ENCODE measurements around the gene GM2A.
"Not testable (repeated sequence)": the region's sequence is repeated elsewhere in the genome, so short reads cannot be mapped to it uniquely, and the experiment has no call there.

Gene GM2A

DNA sequence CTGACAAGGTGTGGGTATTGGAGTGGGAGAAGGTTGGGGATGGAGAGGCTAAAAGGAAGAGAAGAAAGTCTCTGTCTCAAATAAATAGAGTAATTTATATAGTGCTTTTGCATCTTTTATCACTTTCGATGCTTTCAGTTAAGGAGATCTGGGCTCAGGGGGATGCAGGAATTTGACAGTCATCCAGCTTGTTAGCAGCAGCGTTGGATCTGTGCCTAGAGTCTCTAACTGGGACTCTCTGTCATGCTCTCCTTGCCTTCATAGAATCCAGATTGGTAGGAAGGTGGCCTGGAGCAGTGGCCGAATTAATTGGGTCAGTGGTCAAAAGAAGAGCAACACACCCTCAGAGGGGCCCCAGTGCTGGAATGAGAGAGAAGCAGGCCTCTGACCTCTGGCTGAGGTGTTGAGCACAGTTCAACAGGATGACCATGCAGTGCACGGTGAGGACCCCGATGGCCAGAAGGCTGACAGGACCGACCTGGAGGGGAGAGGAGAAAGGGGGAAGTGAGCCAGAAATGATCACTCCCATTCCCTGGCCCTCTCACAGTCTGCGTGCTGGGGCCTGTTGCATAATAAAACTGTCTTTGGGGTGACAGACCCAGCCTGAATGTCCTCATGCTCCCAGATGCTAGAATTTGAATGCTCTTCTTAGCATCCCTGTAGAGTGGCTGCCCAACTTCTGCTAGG lies 42.9 kb downstream of the GM2A start:
- no peak for DNase-seq

DNA sequence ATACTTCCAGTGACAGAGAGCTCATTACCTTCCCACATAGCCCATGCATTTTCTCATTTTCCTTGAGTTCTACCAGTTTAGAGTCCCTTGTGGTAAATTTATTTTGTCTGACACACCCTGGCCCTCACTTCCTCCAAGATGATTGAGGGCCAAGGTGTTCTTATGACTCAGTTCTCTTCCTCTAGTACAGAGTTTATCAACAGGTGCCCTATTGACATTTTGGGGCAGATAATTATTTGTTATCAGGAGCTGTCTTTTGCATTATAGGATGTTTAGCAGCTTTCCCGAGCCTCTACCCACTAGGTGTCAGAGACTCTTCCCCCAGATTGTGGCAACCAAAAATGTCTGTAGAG lies 43.5 kb downstream of the GM2A start:
- DNase-seq: no peak

DNA sequence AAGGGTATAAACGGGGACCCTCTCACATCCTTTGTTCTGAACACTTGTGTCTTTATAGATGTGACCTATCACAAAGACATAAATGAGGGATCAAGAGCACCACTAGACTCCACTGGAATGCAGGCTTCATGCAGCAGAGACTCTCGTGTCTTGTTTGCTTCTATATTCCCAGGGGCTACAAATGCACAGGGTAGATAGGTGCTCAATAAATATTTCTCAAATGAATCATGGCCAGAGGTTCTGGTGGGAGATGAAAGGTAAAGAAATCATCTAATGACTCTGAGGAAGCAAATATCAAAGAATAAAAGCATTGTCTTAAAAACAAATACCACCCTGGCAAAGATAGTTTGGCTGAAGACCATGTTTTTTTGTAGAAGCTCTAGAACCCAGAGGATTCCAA lies 44.0 kb downstream of the GM2A start:
- no peak for DNase-seq

DNA sequence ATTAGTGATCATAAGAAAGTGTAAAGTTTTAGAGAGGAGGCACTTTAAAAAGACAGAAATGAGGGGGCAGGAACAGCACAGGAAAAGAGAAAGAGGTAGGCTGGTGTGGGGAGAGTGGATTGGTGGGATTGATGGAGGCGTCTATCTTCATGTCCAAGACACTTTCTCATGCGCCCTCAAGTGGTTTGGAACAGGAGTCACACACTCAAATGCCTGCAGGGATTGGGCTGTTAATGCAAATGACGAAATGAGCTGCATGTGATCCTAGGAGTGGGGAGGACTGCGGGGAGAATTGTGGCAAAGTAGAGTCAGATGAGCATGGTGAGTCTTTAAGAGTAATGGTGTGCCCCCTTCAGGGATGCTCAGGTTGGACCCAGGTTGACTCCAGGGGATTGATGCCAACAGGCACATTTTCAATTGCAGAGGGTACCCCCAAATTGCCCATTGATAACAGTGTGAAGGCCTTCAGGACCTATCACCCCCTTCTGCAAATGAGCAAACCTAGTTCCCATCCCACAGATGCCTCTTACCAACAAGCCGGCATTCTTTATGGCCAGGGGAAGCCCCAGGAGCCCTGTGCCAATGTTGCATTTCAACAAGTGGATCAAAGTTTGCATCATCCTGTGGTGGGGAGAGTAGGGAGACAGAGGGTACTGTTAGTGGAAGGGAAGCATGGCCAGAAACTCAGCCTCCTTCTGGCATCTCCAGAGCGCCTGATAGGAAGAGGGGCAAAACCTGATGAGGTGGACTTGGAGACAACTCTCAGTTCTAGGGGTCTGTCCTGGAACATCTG lies 45.3 kb downstream of the GM2A start:
- no peak for DNase-seq

DNA sequence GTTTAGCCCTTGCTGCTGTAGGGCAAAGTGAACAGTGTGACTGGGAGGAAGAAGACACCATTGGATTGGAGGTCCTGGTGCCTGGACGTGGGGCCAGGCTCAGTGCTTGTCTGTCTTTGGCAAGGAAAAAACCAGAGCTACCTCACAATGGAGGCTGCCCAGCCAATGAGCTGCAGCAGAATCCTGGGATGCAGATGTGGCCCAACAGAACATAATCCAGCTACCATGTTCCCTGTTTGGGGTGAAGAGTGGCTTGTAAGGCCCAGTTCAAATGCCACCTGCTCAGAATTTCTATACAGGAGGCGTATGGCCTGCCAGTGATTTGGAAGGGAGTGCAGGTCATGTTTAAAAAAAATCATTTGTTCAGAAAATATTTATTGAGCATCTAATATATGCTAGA lies 50.7 kb downstream of the GM2A start, which contains the start of gene SLC36A3:
SLC36A3 (minus strand) TSS at position 101 of the 400 bp plus-strand sequence. CDS start 412 bp downstream, outside the sequence.
- DNase-seq: no peak

DNA sequence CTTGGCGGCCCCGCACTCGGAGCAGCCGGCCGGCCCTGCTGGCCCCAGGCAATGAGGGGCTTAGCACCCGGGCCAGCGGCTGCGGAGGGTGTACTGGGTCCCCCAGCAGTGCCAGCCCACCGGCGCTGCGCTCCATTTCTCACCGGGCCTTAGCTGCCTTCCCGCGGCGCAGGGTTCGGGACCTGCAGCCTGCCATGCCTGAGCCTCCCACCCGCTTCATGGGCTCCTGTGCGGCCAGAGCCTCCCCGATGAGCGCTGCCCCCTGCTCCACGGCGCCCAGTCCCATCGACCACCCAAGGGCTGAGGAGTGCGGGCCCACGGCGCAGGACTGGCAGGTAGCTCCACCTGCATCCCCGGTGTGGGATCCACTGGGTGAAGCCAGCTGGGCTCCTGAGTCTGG lies 56.3 kb downstream of the GM2A start:
- not testable (repeated sequence) for DNase-seq

DNA sequence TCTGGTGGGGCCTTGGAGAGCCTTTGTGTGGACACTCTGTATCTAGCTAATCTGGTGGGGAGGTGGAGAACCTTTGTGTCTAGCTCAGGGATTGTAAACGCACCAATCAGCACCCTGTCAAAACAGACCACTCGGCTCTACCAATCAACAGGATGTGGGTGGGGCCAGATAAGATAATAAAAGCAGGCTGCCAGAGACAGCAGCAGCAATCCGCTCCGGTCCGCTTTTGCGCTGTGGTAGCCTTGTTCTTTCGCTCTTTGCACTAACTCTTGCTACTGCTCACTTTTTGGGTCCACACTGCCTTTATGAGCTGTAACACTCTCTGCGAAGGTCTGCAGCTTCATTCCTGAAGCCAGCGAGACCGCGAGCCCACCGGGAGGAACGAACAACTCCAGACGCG lies 56.8 kb downstream of the GM2A start:
- DNase-seq: not testable (repeated sequence)

DNA sequence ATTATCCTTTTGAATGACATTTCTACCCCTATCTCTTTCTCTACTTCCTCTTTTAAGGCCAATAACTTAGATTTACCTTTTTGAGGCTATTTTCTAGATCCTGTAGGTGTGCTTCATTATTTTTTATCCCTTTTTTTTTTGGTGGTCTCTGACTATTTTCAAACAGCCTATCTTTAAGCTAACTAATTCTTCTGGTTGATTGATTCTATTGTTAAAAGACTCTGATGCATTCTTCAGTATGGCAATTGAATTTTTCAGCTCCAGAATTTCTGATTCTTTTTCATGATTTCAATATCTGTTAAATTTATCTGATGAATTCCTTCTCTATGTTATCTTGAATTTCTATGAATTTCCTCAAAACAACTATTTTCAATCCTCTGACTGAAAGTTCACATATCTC lies 57.9 kb downstream of the GM2A start:
- DNase-seq: no peak

DNA sequence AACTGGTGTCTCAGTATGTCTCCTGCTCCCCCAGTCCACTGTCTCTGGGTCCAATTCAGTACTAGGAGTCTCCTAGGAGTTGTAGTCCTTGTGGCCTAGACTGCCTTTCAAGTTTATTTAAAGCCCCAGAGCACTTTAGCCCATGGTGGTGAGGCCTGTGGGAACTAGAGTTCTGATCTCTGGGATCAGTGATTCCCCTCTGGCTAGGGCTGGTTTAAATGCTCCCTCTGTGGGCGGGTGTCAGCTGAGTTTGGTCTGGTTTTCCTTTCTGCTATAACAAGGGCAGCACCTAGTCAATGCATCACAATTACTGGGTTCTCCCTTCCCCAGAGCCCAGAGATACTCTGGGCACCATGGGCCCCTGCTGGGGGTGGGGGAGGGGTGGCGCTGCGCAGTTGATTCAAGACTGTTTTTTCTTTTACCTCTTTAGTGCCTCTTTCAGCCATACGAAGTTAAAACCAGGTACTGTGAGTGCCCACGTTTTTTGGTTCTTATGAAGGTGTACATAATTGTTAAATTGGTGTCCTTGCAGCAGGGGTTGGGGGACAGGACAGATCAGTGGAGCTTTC lies 59.9 kb downstream of the GM2A start:
- DNase-seq: no peak

DNA sequence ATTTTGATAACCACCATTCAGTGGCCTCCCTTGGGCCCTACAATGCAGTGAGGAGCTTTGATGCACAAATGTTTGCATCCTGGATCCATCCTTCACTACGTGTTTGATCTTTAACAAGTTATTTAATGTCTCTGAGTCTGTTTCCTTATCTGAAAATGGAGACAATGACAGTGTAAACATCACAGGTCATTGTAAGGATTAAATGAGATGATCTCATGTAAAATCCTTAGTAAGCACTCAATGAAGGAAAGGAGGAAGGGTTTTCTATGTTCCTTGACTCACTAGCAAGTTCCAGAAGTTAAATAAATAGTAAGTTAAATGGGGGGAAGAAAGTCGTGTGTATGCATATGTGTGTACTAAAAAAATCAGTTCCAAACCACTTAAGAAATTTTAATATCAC lies 60.4 kb downstream of the GM2A start:
- no peak for DNase-seq

DNA sequence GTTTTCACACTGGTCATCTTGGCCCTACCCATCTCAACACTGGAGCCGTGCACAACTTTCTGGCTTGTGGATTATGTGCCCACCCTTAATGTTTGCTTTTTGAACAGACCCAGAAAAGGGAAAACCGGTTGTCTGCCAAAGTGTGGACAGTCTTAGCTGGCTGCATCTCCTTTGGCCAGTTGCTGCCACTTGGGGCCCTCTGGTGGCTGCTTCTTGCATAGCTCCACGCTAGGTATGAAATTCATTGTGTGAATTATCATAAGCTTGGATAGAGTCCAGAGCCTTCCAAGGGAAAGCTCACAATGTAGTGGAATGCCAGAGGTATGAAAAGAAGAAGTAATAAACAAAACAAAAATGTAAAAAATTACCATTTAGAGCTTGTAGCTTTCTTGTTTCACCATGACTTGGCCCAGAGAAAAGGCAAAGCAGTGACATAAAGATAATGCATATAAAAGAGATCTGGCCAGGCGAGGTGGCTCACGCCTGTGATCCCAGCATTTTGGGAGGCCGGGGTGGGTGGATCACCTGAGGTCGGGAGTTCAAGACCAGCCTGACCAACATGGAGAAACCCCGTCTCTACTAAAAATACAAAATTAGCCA lies 63.1 kb downstream of the GM2A start:
- peak; percentile 29 for DNase-seq

DNA sequence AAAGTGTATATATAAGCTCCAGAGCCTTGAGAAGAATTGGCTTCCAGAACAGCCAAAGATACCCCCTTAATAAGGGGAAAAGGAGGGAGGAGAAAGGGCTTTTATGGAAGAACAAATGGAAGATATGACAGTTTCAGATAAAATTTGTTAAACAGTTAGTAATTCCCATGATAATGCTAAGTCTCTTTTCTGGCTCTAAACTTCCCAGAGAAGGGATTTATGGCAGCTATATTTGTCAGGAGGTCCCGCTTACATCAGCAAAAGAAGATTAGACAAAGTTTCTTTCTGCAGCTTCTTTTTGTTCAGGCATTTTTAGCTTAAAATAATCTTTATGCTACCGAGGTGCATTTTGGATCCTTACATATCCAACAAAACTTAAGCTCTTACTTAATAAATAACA lies 64.9 kb downstream of the GM2A start:
- no peak for DNase-seq

DNA sequence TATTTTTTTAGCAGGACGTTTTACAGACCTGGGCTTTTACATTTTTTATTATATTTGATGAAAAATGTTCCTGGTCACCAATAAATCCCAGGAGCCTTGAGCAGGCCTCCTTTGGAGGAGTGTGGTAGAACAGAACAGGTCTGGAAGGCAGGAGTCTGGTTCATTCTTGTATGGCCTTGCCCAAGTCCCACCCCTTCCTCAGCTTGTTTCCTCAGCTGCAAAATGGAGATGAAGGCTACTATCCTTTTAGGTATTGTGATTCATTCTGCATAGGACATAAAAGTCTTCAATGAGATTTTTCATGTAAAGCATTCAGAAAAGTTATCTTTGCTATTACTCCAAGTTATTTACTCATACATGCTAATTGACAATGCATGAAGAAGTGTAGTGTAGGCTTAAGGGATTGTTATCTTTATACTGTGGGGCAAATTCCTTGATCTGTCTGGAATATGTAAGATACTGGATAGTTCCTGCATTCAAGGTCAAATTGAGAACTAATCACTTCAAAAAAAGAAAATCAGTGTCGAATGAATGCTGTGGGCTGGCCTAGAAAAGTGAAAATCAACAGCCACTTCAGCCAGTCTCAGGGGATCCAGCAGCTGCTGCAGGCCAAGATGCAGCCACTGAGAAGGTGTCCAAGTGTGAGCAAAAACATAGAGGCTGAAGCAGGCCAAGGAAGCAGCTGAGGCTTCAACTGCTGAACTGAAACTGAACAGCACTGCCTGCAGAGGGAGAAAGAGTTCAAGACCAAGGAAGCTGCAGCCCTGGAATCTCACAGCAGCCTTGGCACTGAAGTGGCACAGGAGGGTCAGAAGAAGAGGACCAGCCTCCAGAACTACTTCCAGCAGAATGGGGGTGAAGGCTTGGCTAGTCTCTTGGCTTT lies 66.1 kb downstream of the GM2A start:
- no peak for DNase-seq

Data from activated effector memory CD4-positive, alpha-beta T cell treated with Interleukin-2 at 50 U/mL for 16 hours (primary cell).